OCI-M2 (cell line): ENCODE data around the gene IL6R.

Experiments used
- DNase-seq: peaks from one replicate; lab custom pipeline; 2025; ENCODE audit not compliant: unreplicated experiment; lab: John Stamatoyannopoulos, UW

The IL6R gene

DNA sequence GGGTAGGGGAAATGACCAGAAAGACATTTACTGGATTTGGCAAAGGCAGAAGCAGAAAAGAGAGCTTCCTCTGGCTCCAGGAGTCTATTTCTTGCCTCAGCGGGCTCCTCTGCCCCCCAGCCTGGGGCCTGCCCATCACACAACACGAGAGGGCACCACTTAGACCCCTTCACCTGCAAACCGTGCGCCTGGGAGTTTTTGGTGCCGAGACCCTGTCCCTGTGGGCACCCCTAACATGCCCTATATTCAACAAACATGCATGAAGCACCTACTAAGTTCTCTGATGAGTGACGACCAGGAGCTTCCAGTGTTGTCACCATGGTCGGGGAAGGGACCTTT, 18.8 kb downstream of the IL6R start:
- DNase-seq = no peak

GRCh38 chr1:154425172-154425571, 20.0 kb downstream of the IL6R start:
- DNase-seq = no peak

DNA sequence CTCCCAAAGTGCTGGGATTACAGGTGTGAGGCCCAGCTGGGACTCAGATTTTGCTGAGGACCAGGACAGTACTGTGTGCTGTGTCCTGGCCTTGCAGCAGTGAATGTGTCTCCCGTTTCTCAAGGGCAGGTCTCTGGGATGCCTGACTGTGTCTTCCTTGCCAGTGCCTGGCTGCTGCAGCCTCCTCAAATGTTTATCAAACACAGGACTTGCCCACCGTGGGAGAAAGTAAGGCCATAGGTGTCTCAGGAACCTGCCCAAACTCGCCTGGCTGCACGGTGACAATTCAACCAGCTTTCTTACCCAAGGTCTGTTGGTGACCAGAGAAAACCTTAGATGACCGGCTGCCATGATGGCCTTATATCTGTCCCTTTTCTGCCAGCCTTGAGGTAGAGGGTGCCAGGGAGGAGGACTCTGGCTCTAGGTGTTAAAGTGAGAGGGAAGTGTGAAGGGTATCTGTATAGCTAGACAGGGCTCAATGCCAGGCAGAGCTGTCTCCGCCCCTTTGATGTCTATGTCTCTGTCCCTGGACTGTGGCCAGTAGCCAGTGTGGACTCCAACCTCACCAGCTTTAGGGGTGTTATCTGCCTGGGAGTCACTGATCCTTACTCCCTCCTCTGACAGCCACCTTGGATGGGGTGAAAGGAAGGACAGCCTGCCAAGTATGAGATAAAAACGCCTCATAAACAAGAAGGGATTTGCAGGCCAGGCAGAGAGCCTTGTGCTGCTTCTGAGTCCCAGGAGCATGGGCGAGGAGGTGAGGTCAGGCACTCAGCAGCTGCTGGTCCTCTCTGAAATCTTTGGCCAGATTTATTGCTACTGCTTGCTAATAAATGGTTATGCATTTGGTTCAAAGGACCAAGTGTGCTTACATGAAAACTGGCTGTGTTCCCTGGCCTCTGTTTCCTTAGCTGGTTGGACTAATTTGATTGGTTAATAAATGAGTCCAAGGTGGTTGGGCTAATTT, 22.3 kb downstream of the IL6R start:
- no peak for DNase-seq

GRCh38 chr1:154429118-154429517, 24.0 kb downstream of the IL6R start:
- no peak for DNase-seq

DNA sequence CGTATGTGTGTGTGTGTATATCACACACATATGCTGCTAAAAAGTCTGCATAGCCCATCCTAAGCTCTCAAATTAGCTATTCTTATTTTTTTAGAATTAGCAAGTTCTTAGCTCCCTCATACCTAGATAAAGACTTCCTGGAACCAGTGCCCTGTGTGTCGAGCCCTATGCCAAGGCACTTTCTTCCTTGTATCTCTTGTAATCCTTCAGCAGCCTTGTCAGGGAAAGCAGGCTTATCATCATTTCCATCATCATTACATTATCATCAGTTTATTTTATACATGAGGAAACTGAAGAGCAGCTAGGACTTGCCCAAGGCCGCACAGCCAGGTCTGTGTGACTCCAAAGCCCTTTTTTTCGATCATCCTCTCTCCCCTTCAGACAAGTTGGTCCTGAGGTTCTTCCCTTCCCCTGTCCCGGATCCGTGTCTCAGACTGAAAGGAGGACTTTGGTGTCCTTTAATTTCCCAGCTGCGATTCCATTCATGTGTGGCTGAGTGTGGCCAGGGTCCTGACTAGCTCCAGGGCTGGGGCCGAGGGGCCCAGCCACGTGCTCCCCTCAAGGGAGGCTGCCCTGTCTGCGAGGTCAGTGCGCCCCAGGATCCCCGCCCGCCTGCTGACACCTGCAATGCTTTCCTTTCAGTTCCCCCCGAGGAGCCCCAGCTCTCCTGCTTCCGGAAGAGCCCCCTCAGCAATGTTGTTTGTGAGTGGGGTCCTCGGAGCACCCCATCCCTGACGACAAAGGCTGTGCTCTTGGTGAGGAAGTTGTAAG, 24.9 kb downstream of the IL6R start:
- DNase-seq = no peak

DNA sequence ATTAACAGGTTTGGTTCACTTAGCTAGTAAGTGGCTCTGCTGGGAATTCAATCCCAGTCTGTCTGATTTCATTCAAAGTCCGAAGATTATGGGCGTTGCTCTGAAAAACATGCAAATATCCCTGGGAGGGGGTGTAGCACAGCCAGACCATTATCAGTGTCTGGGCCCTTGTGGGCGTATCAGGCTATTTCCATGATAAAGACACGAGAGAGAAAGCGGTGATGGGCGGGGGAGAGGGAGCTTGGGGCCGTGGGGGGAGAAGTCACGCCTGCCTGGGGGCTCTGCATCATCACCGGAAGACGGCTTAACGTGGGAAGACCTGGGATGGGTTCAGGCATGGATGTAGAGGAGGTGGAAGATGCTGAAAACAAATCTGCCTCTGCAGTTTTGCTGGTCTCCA, 25.8 kb downstream of the IL6R start:
- DNase-seq = no peak

GRCh38 chr1:154431586-154432373, 26.6 kb downstream of the IL6R start:
- no peak for DNase-seq

- DNase-seq = no peak
These were observed 28.1 kb downstream of the IL6R start for GRCh38 chr1:154433161-154433764.

DNA sequence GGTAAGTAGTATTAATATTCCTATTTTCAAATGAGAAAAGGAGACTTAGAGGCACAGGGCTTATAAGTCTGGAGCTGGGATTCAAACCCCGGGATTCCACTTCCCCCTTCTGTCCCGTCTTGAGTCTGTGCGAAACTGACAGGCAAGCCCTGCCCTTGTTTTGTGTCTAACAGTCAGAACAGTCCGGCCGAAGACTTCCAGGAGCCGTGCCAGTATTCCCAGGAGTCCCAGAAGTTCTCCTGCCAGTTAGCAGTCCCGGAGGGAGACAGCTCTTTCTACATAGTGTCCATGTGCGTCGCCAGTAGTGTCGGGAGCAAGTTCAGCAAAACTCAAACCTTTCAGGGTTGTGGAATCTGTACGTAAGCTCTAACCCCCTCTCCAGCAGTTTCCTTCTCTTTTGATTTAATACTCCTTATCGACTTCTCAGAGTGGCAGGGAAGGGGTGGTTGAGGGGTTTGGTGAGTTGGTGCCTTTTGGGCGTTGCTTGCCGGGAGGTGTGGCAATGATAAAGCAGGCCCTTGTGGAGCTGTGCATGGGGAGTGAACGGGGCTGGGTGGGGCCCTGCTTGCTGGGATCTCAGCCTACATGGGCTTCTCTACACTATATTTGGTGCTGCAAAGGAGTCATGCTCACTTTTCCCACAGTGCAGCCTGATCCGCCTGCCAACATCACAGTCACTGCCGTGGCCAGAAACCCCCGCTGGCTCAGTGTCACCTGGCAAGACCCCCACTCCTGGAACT, 29.4 kb downstream of the IL6R start:
- no peak for DNase-seq

GRCh38 chr1:154435599-154436200, 30.6 kb downstream of the IL6R start:
- no peak for DNase-seq

DNA sequence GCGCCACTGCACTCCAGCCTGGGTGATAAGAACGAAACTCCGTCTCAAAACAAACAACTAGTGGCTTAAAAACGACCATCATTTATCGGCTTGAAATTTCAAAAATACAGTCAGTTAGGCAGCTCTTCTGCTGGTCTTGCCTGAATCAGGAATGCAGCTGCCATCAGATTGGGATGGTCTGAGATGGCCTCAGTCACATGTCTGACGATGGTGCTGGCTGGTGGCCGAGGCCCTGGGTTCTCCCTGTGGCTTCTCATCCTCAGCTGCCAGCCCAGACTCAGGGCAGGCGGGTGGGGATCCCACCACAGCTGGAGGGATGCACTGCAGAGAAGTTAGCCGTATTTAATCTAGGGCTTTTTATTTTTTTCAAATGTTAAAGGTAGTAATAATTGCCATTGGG, 31.3 kb downstream of the IL6R start:
- DNase-seq = no peak

DNA sequence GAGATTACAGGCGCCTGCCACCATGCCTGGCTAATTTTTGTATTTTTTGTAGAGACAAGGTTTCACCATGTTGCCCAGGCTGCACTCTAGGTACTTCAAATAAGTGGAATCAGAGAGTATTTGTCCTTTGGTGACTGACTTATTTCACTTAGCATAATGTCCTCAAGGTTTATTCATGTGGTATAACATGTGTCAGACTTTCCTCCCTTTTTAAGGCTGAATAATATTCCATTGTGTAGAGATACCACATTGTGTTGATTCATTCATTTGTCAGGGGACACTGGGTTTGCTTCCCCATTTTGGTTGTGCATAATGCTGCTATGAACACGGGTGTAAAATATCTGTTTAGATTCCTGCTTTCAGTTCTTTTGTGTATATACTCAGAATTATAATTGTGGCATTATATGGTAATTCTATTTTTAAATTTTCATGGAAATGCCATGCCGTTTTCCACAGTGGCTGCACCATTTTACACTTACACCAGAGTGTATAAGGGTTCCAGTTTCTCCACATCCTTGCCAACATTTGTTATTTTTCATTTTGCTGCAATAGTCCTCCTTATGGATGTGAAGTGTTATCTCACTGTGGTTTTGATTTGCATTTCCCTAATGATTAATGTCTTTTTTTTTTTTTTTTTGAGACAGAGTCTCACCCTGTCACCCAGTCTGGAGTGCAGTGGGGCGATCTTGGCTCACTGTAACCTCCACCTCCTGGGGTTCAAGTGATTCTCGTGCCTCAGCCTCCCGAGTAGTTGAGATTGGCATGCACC, 35.1 kb downstream of the IL6R start:
- DNase-seq = no peak

GRCh38 chr1:154441241-154441888, 36.2 kb downstream of the IL6R start:
- DNase-seq = no peak

DNA sequence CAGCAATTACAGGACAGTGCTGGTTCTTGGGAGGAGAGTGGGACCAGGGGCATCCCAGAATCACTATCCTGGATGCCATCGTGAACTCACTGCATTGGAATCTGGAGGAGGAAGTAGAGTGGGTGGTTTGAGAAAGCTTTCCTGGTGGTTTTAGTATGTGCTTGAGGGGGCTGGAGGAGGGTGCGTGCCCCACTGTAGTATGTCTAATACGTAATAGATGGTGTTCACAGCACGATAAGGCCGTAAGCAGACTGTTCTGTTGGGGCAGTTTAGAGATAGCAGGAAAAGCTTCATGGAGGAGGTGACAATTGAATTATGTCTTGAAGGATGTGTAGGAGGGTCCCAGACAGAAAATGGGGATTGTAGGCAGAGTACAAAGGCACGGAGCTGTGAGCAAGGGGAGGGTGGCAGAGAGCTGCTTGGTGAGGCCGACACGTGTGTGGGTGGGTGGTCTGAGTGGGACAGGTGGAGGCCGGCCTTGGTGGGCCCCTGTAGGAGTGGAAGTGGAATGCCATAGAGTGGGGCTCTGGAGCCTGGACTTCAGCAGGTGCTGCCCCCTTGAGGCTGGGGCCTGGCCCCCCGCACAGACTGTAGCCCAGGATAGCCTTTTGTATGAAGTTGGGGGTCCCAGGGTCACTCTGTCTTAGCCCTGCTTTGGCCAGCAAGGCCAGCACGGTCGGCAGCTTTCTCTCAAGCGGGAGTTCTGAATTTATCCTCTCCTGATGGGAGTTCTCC, 37.0 kb downstream of the IL6R start:
- DNase-seq = no peak

DNA sequence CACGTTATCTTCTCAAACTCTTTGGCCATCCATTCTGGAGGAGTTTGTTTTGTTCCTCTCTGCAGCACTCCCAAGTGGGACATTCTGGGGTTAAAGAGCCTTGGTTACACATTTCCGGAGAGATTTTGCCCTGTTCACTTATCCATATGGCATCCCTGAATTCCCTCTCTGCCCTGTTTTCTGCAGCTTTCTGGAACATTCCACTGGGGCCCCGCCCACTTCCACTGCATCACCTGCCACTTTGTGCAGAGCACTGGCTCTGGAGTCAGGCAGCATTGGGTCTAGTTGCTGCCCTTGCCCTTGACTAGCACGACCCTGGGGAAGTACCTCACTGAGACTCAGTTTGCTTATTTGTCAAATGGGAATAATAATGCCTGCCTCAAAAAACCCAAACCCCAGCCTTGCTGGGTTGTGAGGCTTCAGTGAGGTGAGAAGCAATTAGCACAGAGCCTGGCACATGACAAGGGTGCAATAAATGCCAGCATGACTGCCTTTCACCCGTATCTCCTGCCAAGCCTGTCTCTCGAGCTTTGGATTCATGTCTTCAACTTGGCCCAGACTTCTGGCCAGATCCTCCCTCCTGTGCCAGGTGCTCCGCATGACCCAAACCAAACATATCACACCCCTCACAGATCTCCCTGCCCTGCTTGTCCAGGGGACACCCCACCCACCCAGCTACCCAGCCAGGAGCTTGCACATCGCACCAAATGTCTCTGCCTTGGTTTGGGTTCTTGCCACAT, 38.3 kb downstream of the IL6R start:
- no peak for DNase-seq

GRCh38 chr1:154445040-154445472, 39.9 kb downstream of the IL6R start:
- DNase-seq = no peak

- DNase-seq = no peak
These were observed 41.1 kb downstream of the IL6R start for GRCh38 chr1:154446292-154446691.
